Vagina (tissue), 2 donors: ENCODE measurements around the gene ODAM. TPM values are rescaled to one million over a fixed set of nuclear protein-coding genes. Genes with fewer than 3 reads are reported as not detected.

ENCODE experiments used
- DNase-seq, 2 donors: peaks; one replicate each; pipeline ENCODE4 v3.0.0-alpha.2; 2017; ENCODE audit errors: extremely low spot score in 2 of 2
- H3K27ac ChIP-seq: fragments of 200-600 bp; sonication (generic); one replicate; pipeline ENCODE4 v1.5.1; 2019
- H3K27me3 ChIP-seq: fragments of 200-600 bp; sonication (generic); one replicate; pipeline ENCODE4 v1.5.1; 2019
- H3K36me3 ChIP-seq, 2 donors: fragments of 200-600 bp; sonication (generic); one replicate each; pipeline ENCODE4 v1.5.1; 2017 to 2019
- H3K4me1 ChIP-seq: fragments of 200-600 bp; sonication (generic); one replicate; pipeline ENCODE4 v1.5.1; 2019
- H3K4me3 ChIP-seq, 2 donors: fragments of 200-600 bp; sonication (generic); 1 replicate in 1 of 2; 2 replicates in 1 of 2; pipeline ENCODE4 v1.5.1; 2016 to 2019
- H3K9me3 ChIP-seq: fragments of 200-600 bp; sonication (generic); one replicate; pipeline ENCODE4 v1.5.1; 2019
- POLR2A ChIP-seq, 2 donors: fragments of 450-650 bp; IDR thresholded peaks; one replicate each; pipeline ENCODE4 v1.6.1; 2017; ENCODE audit warnings: antibody characterized with exemption in 2 of 2, mild to moderate bottlenecking in 2 of 2, moderate library complexity in 2 of 2
- POLR2AphosphoS5 ChIP-seq, 2 donors: sonication (generic); formaldehyde crosslinking; IDR thresholded peaks; one replicate each; pipeline ENCODE4 v1.9.0; 2017; ENCODE audit warnings: antibody characterized with exemption in 2 of 2, mild to moderate bottlenecking in 2 of 2, low read depth in 1 of 2; ENCODE audit not compliant: insufficient read depth in 1 of 2
- intact Hi-C: fragments of 100-400 bp; cut with DNase I; formaldehyde crosslinking; loops from one replicate; pipeline ENCODE4 v1.15.1; 2023
- total RNA-seq: library from RNA; depleted of rRNA; stranded (reverse); fragments of >200 nt; gene quantifications from one replicate; pipeline ENCODE4 v1.2.3, GENCODE V29; 2016
- TF ChIP-seq, protein P1 (sequence below), 3 experiments: fragments of 450-650 bp in 2 of 3; fragments of 200-600 bp in 1 of 3; sonication (generic) in 1 of 3; IDR thresholded peaks; one replicate each; pipeline ENCODE4 v1.5.1; 2017 to 2019; ENCODE audit warnings: antibody characterized with exemption in 3 of 3, mild to moderate bottlenecking in 2 of 3, moderate library complexity in 2 of 3

Gene ODAM
- total RNA-seq, 1 donor from 2014 or later: not detected

DNA sequence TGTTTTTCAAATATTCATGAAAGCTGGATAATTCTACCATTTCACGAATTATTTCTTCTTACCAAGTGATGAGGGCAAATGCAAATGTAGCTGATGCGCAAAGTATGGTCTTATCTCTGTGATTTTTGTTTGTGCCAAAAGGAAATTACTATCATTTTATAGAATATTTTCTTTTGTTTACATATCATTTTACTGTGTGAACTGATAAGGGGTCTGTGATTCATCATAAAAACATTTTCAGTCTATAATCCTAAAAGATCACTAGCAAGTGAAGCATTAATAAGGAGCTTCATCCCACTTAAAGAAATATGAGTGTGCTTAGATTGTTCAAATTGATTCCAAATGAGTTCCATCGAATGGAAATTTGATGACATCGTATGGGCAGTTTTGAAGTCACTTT, 47.6 kb downstream of the ODAM start:
- no peaks in the 10 kb centered on the region for H3K27me3 ChIP-seq
- no peaks in the 10 kb centered on the region for H3K36me3 ChIP-seq
- DNase-seq: no peak
- H3K4me3 ChIP-seq: no peak overlapping the region
- H3K27ac ChIP-seq: no peak overlapping the region
- intact Hi-C loops: no loop called here
- TF ChIP-seq POLR2AphosphoS5 (IDR thresholded peaks at IDR 0.05; ENCODE audit: insufficient read depth in 1 of 2, low read depth in 1 of 2) (no peak), POLR2A (IDR thresholded peaks at IDR 0.05) (no peak)
- TF ChIP-seq, protein P1, sequence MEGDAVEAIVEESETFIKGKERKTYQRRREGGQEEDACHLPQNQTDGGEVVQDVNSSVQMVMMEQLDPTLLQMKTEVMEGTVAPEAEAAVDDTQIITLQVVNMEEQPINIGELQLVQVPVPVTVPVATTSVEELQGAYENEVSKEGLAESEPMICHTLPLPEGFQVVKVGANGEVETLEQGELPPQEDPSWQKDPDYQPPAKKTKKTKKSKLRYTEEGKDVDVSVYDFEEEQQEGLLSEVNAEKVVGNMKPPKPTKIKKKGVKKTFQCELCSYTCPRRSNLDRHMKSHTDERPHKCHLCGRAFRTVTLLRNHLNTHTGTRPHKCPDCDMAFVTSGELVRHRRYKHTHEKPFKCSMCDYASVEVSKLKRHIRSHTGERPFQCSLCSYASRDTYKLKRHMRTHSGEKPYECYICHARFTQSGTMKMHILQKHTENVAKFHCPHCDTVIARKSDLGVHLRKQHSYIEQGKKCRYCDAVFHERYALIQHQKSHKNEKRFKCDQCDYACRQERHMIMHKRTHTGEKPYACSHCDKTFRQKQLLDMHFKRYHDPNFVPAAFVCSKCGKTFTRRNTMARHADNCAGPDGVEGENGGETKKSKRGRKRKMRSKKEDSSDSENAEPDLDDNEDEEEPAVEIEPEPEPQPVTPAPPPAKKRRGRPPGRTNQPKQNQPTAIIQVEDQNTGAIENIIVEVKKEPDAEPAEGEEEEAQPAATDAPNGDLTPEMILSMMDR (IDR thresholded peaks at IDR 0.05): no peak
- H3K4me1 ChIP-seq: no peaks in the 10 kb centered on the region
- H3K9me3 ChIP-seq: no peaks in the 10 kb centered on the region

DNA sequence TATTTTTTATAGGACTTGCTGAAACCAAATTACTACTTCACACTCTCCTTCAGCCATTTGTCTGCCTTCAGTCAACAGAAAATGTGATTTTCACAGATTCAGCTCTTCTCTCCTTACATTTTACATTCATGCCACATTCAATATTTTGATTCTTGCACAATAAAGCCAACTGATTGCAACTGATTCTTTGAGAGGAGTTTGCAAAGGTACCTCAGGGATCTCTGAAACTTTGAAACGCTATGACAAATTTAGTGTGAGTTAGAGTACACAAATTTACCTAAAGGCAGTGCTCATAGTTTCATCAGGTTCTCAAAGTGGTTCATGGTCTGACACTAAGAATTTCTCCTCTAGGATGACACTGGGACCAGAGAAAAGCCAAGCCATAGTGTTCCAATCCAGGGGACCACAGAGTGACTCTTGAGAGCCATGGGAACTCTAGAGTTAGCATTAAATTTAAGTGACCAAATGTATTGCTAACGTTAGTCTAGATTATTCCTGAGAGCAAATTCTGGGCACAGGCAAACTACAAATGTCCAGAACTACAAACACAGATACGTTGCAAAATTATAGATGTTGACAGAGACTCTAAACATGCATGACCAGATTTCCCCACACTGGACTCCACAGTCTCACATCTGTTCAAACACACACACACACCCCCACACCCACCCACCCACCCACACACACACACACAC, 55.9 kb downstream of the ODAM start:
- no peaks in the 10 kb centered on the region for H3K36me3 ChIP-seq
- intact Hi-C loops: no loop called here
- no peak overlapping the region for H3K4me3 ChIP-seq
- no peak overlapping the region for H3K27ac ChIP-seq
- TF ChIP-seq POLR2AphosphoS5 (IDR thresholded peaks at IDR 0.05; ENCODE audit: insufficient read depth in 1 of 2, low read depth in 1 of 2): no peak
- TF ChIP-seq, protein P1 (IDR thresholded peaks at IDR 0.05): no peak
- H3K27me3 ChIP-seq: no peaks in the 10 kb centered on the region
- H3K4me1 ChIP-seq: no peaks in the 10 kb centered on the region
- no peaks in the 10 kb centered on the region for H3K9me3 ChIP-seq
- no peak for DNase-seq

DNA sequence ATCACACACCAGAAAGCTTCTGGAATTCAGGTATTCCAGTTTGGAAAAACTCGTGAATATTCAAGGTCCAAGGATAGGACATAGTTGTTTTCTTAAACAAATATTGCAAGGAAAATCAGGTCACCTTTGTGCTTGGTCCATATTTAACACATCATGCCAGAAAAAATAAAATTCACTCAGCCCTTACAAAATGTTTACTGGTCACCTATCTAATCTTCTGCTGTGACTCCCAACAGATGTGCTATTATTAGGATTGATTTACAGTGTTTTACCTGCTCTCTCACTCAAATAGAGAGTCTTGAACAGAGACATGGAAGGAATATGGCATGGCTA, 56.4 kb downstream of the ODAM start:
- no peaks in the 10 kb centered on the region for H3K27me3 ChIP-seq
- no peaks in the 10 kb centered on the region for H3K9me3 ChIP-seq
- no peak overlapping the region for H3K27ac ChIP-seq
- H3K36me3 ChIP-seq: no peaks in the 10 kb centered on the region
- DNase-seq: no peak
- no peak overlapping the region for H3K4me3 ChIP-seq
- intact Hi-C loops: no loop called here
- TF ChIP-seq, protein P1 (IDR thresholded peaks at IDR 0.05): no peak
- TF ChIP-seq POLR2AphosphoS5 (IDR thresholded peaks at IDR 0.05; ENCODE audit: insufficient read depth in 1 of 2, low read depth in 1 of 2): no peak
- TF ChIP-seq POLR2A (IDR thresholded peaks at IDR 0.05): no peak
- no peaks in the 10 kb centered on the region for H3K4me1 ChIP-seq

Other genes starting within 250 kb of the ODAM start
- not detected for gene CSN2, start 230.0 kb upstream of the ODAM start, total RNA-seq
- not detected for gene STATH, start 199.8 kb upstream of the ODAM start, total RNA-seq
- gene HTN3, start 167.3 kb upstream of the ODAM start, total RNA-seq: not detected
- gene HTN1, start 145.3 kb upstream of the ODAM start, total RNA-seq: not detected
- gene PRR27, start 41.5 kb upstream of the ODAM start, total RNA-seq: not detected
- gene FDCSP, start 30.4 kb downstream of the ODAM start, total RNA-seq: not detected
- not detected for gene CSN3, start 46.9 kb downstream of the ODAM start, total RNA-seq
- not detected for gene CABS1, start 139.3 kb downstream of the ODAM start, total RNA-seq
- gene SMR3A, start 165.0 kb downstream of the ODAM start, total RNA-seq: not detected
- not detected for gene SMR3B, start 187.4 kb downstream of the ODAM start, total RNA-seq
- gene OPRPN, start 202.2 kb downstream of the ODAM start, total RNA-seq: not detected